ENCODE results near the gene RBM20. TPM values are rescaled to one million over a fixed set of nuclear protein-coding genes. Genes with fewer than 3 reads are reported as not detected.
"Not testable (repeated sequence)": the region's sequence is repeated elsewhere in the genome, so short reads cannot be mapped to it uniquely, and the experiment has no call there.

The RBM20 gene
- polyA plus RNA-seq, 1 donor: 13.5 TPM

DNA sequence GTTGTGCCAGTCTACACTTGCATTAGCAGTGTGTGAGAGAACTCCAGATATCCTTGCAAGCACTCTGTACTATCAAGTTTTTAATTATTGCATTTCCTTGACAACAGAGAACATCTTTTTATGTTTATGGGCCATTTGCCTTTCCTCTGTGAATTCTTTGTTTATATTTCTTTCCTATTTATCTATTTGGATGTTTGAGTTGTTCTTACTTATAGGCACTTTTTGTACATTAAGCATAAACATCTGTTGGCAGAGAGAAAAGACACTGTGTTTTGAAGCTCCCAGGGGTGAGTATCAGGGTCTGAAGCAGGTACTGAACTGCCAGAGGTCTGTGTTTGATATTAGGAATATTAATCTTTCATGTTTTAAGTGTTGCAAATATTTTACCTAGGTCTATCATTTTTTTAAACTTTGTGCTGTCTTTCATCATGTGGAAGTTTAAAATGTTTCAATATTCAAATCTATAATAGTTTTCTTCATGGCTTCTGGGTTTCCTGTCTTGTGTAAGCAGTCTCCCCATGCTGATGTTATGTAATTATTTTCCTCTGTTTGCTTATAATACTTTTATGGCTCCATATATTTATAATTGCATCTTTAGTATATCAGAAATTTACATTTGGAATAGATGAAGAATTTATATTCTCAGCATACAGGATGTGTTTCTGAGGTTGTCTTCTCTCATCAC, 209.9 kb downstream of the RBM20 start:
- no peak for DNase-seq (ENCODE audit: low read depth)

DNA sequence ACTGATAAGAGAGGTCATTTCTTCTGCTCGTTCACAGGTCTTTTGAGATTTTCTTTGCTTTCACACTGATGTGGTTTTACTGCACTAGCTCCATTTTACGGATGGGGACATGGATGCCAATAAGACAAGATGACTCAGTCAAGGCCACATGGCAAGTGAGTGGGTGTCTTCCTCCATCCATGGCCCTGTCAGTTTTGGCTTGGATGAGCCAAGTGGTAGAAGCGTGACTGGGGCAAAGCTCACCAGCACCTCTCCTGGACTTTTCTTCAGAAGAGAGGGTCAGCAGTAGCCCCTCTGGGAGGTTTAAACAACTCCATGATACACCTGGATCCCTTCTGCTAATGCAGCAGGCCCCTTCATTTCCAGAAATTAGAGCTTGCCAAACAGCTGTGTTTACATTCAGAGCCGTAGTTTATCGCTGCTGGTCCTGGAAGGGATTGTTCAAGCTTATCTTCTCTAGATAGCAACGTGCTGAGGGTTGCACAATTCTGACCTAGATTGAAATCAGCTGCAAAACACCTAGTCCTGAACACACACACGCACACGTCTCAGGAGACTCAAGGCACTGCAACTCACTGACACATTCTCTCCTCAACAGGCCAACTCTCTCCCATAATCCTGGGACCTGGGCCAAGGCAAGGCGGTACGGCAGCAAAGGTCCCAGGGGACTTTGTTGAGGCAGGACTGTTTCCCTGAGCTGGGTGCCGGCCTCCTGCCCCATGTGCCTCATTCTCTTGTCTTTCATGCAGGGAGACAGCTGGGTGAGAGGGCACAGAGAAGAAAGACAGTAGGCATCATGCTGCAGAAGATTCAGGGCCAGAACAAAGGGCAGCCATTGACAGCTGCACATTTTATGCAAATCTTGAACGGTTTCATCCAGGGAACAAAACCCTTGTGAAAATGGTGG, 213.4 kb downstream of the RBM20 start:
- DNase-seq (ENCODE audit: low read depth): no peak

DNA sequence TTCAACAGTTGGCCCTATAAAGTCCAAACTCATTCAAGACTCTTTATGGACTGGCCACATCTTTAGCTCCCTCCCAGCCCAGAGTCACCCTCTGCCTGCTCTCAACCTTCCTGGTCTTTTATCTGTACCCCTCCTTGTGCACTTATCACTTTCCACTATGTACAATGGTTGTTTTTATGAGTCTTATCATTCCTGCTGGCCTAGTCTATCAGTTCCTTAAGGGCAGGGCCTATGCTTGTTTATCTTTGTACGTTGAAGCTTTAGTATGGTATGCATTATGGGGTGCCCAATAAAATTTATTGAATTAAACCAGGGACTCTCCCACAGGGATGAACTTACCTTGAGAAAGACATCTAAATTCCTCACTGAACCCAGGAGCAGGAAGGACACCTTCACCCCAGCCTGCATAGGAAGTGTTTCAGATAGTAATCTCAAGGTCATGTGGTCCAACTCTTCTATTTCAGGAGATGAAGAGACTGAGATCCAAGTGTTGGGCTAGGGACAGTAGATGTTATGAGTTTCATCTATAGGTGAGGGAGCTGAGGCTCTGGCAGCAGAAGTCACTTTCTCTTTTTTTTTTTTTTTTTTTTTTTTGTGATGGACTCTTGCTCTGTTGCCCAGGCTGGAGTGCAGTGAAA, 214.3 kb downstream of the RBM20 start:
- DNase-seq (ENCODE audit: low read depth): no peak

DNA sequence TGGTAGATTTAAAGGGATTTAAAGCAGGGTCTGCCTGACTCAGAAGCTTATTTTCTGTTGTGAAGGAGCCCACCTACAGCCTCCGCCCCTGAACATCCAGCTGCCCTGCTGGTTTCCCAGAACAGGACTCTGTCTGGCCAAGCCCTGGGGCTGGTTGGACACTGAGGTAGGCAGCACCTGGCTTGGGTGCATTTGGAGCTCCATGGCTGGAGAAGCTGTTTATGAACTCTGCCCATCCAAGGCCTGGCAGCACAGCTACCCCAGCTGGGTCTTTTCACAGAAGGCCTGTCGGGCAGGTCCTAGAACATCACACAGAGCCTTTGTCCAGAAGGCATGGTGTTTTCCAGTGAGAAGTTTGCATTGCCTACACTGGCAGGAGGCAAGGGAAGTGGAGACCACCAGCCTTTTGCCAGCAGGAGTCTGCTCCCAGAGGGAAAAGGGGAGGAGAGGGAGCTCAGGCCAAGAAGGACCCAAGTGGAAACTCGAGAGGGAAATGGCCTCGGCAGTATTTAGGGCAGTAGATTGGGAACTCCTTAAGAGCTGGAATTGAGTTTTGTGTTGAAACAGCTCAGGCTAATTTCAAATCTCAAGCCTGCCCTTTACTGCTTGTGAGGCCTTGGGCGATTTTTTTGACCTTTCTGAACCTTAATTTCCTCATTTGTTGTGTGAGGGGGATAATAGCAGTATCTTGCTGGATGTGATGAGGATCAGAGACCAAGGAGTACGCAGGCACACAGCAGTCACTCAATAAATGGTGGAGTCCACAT, 215.3 kb downstream of the RBM20 start:
- DNase-seq (ENCODE audit: low read depth): no peak

DNA sequence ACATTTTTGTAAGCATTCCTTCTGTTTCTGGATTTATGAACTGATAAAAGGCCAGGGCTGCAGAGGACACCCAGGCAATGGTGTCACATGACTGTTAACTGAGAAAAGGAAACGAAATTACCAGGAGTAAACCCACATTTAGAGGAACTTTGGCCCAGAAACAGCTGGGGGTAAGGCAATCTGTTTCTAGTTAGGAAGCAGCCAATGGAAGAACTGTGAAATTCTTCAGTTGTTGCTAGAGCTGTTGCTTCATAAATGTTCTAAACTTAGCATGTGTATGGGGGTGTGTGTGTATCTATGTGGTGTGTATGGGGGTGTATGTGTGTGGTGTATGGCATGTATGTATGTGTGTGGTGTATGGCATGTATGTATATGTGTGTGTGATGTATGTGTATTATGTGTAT, 215.8 kb downstream of the RBM20 start:
- no peak for DNase-seq (ENCODE audit: low read depth)

DNA sequence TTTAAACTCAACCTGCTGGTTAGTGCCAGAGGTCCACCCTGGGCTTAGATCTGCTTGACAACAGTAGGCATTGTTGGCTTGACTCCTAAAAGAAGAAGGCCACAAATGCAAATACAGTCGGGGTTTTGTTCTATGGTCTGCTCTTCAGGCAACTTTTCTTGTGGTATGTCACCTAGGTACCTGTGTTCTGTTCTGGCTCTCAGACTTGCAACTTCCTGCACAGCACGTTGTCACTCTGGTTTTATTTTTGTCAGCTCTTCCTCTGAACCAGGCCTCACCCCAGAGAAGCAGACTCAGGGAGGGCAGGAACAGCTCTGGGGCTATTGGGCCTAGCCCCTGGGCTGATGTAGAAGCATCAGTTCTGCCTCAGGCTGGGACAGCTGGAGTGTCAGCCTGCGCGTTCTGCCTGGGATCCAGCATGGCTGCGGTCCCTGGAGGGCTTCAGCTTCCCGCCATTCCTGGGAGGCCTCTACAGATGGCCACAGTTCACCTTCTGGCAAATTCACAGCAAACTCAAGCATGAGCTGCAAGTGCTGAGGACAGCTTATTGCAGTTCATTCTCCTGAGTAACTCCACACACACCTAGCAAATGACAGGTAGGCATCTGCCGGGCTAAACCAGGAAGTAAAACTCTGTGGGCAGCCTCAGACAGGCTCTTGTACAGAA, 216.6 kb downstream of the RBM20 start:
- DNase-seq (ENCODE audit: low read depth): no peak

DNA sequence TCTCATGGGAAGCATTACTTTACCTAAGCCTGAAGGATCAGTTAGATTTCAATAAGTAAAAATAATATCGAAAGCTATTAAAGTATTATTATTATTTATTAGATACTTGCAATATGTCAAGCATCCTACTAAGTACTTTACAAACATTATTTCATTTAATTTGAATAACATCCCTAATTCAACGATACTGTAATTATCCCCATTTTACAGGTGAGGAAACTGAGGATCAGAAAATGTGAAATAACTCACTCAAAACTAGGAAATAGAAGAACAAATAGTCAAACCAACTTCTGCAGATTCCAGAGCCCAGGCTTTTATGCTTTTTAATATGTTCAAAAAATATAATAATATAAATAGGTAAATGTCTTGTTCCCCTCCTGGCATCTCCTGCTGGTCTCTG, 217.3 kb downstream of the RBM20 start:
- no peak for DNase-seq (ENCODE audit: low read depth)

DNA sequence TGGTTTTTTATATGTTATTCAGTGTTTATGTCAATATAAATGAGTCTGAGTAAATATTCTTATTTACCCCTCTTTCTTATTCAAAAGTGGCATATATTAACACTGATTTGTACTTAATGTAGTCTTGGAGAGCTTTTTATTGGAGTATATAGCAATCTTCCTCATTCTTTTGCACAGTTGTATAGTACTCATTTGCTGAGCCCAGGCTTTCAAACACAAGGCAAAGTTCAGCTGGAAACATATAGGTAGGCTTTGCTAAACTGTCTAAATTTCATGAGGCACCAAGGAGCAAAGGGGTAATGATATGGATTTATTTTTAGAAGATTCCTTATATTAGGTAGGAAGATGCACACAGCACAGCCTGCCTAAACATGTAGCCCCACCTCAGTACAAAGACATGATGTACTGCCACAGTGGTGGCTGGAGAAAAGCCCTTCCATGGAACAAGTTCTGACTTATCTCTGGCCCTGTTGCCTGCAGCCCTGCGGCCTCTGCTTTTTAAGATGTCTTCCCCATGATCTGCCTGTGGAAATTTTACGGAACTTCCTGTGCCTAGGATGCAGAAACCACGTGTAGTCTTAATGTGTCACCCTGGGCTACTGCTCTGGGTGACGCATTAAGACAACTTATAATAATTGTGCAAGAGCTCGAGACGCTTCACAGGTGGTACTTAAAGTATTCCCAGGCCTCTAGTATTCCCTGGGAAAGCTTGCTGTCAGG, 218.0 kb downstream of the RBM20 start:
- DNase-seq (ENCODE audit: low read depth): no peak

DNA sequence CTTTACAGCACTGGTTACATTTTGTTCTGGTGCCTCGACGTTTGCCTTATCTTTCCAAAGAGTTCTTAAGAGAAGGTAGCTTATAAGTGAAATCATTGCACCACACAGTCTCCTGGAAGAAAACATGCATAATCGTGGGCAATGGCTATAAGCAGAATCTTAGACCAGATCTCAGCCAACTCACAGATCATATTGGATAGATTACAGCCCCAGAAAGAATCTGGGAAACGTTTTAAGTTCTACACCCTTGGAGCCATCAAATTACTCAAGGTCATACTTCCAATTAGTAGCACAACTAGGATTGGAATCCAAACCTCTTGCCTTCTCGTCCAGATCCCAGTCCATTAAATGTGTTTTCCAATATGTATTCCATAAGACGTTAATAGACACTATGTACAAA, 218.8 kb downstream of the RBM20 start:
- no peak for DNase-seq (ENCODE audit: low read depth)

DNA sequence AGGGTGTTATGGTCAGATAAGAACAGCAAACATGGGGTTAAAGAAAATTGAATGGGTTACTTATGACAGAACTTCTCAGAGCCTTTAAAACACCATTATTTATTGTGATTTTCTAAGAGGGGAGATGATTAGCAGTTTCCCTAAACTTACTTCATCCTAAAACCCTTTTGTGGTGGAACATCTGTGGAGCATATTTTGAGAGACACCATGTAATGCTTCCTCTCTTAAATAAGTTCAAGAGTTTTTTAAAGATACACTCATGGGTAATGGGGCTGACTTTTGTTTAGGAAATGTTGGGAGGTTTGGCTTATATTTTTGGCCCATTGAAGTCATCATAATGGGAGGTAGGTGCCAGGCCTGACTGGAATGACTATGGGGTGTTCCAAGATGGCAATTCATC, 219.2 kb downstream of the RBM20 start:
- no peak for DNase-seq (ENCODE audit: low read depth)

DNA sequence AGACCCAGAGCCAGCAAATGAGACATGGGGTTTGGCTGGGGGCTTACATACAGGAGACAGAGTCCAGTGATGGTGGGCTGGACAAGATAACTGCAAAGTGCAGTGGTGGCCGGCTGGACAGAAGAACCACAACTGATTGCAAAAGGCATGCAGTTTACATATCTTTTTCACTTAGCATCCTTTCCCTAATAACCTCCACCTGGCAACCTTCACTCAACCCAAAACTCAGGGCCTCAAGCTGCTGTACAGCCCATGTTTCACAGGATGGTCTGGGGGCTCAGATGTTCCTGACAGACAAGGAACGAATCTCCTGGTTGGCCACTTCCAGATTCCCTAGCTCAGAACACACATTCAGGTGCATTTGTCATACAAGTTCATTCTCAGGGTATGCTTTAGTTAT, 219.8 kb downstream of the RBM20 start:
- DNase-seq (ENCODE audit: low read depth): no peak

DNA sequence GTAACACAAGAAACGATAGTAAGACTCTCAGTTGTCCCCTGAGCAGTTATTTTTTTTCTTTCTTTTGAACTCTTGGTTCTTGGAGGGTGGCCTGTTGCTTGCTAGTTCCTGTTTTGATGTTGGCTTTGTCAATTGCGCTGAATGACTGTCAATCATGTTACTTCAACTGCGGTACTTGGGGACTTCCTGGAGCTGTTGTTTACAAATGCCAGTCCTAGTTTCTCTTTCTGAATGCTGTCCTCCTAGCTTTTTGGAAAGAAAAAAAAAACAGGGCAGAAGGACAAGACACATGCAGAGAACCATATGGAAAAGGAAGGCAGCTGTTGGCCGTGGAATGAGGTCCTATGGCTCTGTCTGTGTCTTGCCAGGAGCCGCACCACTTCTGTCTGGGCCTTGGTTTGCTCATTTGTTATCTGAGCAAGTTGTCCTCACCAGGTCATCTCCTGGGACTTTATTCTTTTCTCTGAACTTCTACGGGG, 220.6 kb downstream of the RBM20 start:
- DNase-seq (ENCODE audit: low read depth): no peak

DNA sequence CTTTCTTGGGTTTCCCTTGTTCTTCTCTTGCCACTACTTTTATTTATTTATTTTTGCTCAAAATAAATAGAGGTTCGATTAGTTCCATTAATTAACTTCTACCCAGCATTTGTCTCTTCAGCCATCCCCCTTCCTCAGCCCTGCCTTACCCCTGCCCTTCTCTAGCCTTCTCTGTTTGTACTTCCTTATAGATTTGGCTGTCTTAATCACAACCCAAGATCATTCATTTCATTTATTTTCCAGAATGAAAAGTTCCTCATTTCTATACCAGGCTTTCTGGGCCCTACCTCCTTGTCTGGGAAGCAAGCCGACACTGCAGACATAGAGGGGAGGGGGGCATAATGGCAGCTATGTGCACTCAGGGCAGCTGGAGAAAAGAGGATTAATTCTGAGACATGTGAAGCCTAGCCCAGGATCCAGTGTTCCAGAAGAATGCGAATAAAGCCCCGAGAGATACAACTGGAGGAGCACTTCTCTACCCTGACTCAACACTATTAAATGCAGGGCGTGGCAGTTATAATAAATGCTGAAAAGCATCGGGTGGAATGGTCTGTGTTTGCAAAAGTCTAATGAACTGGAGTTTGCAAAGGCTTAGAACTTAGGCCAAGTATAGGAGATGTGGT, 221.2 kb downstream of the RBM20 start:
- DNase-seq (ENCODE audit: low read depth): no peak

DNA sequence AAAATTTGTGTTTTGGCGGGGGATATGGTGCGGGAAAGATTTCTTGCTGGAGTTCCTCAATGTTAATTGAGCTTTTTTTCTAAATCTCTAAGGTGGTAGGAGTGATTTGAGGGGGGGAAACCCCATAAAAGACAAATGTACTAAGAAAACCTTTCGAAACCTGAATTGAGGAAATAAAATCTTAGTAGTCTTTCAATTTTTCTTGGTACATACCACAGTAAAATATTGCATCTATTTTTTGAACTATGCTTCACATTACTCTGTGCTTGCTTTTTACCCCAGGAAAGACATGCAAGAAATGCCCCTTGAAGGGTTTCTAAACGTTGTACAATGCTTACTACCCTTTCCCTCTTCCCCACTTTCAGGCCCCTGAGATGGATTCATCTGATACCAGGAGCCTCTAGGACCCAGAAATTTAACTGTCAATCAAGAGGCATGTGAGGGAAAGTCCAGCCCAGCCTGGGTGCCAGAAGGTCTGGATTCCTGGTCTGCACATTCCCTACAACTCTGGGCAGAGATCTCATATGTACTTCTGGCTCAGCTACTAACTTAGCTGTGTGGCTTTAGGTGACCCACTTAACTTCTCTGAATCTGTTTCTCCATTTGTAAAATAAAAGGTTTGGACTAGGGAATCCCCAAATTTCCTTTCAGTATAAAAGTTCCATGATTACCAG, 221.8 kb downstream of the RBM20 start:
- DNase-seq (ENCODE audit: low read depth): no peak

DNA sequence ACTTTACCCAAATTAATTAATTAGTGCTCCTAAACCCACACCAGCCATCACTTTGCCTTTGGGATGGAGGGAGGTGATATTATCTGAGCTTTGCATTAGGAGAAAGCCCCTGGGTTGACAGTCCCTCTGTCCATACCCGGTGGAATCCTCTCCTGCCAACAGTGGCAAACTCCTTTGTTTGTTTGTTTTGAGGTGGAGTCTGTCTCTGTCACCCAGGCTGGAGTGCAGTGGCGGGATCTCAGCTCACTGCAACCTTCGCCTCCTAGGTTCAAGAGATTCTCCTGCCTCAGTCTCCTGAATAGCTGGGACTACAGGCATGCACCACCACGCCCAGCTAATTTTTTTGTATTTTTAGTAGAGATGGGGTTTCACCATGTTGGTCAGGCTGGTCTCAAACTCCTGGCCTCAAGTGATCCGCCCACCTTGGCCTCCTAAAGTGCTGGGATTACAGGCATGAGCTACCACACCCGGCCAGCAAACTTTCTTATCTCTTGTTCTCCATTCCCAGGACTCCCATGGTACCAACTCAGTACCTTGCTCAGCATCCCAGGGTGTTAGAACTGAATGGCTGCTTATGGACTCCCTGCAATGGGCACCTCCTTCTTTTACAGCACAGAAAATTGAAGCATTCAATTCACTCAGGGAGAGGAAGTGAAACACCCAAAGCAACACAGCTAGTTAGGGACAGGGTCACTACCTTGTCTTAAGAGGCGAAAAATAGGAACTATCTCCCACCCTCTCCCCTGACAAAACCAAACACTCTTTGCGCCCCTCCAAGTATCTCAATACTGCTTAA, 223.1 kb downstream of the RBM20 start:
- not testable (repeated sequence) for DNase-seq (ENCODE audit: low read depth)

DNA sequence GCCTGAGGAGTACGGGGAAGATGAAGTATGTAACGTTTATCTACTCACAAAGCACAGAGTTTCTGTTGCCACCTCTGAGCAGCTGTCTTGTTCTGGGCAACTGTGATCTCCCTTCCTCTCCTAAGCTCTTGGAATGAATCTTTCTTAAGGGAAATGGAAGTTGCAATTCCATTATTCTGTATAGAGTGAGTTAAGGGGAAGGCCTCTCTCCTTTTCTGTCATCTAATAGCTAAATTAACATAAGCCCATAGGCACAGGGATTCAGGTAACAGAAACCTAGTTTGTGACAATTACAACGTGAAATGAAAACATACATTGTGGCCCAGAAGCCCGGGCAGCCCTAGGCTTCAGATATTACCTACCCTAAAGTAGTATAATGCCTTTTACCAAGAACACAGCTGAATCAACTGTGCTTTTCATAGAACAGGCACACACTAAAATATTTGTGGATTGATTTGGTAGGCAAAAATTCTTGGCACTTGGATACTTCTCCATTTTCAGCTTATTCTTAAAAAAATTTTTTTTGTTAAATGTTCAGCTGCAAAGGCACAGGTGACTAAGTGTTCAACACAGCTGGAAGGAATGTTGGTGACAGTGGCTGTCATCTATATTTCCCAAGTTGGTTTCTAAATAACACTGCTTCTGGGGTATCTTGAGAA, 223.8 kb downstream of the RBM20 start:
- DNase-seq (ENCODE audit: low read depth): no peak

DNA sequence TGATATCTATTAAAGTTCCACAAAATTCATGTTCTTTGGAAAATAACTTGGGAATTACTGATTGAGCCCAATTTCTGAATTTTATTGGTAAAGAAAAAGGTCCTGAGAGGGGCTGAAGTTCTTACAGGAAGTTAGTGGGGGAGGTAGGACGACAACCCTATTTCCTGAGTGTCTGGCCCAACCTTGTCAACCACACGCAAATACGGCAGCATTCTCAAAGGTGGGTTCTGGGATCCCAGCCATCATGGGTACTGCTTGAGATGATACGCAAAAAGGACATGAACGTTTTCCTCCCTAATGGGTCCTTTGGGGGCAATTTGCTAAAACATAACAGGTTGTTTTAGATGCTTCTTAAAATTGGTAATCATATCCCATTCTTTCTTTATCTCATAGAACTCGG, 224.8 kb downstream of the RBM20 start:
- no peak for DNase-seq (ENCODE audit: low read depth)

DNA sequence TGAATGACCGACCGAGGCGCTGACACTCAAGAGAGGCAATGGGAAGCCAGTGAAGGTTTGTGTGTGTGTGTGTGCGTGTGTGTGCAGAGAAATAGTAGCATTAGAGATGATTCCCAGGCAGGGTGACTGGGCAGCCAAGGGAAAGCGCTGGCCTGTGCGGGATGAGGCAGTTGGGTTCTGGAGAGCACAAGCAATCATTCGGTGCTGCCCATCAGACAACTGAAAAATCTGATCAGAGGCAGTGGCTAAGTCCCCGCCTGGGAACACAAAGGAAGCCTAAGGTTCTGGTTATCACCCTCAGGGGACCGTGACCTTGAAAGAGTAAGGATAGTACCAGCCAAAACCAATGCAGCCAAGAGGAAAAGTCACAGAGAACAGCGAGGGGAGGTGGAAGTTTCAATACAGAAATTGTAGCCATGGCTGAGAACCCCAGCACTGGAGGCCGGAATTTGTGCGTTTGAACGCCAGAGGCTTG, 226.7 kb downstream of the RBM20 start:
- no peak for DNase-seq (ENCODE audit: low read depth)
